H9 (cell line): ENCODE measurements around the gene MYH15. TPM values are rescaled to one million over a fixed set of nuclear protein-coding genes. Genes with fewer than 3 reads are reported as not detected.

Source experiments
- DNase-seq: peaks from one replicate; pipeline ENCODE4 v3.0.0-alpha.2; 2017
- H2AFZ ChIP-seq: one replicate; pipeline ENCODE4 v1.6.1; 2013; ENCODE audit warnings: mild to moderate bottlenecking, low read length, control low read depth, moderate library complexity
- H2AK5ac ChIP-seq: 2 replicates; pipeline ENCODE4 v1.6.1; 2013; ENCODE audit warnings: low read length, control low read depth, mixed read lengths; ENCODE audit not compliant: insufficient read length
- H2BK120ac ChIP-seq: one replicate; pipeline ENCODE4 v1.6.1; 2013; ENCODE audit warnings: low read depth, mild to moderate bottlenecking, low read length, control low read depth, inconsistent platforms; ENCODE audit not compliant: poor library complexity, severe bottlenecking
- H2BK12ac ChIP-seq: 2 replicates; pipeline ENCODE4 v1.6.1; 2013; ENCODE audit warnings: low read length, control low read depth, mixed read lengths, low read depth; ENCODE audit not compliant: insufficient read length
- H2BK15ac ChIP-seq: 2 replicates; pipeline ENCODE4 v1.6.1; 2013; ENCODE audit warnings: low read depth, low read length, control low read depth
- H2BK20ac ChIP-seq: one replicate; pipeline ENCODE4 v1.6.1; 2013; ENCODE audit warnings: low read depth, mild to moderate bottlenecking, low read length, control low read depth, inconsistent platforms; ENCODE audit not compliant: poor library complexity, severe bottlenecking
- H2BK5ac ChIP-seq: 2 replicates; pipeline ENCODE4 v1.6.1; 2013; ENCODE audit warnings: low read length, control low read depth, mixed read lengths; ENCODE audit not compliant: insufficient read length
- H3K14ac ChIP-seq: 2 replicates; pipeline ENCODE4 v1.6.1; 2013; ENCODE audit warnings: low read length, control low read depth; ENCODE audit not compliant: insufficient read depth
- H3K18ac ChIP-seq: 2 replicates; pipeline ENCODE4 v1.6.1; 2013; ENCODE audit warnings: low read depth, mild to moderate bottlenecking, mixed read lengths, low read length, control low read depth; ENCODE audit not compliant: insufficient read length
- H3K23ac ChIP-seq: 2 replicates; pipeline ENCODE4 v1.6.1; 2013; ENCODE audit warnings: low read length, control low read depth, mixed read lengths, low read depth; ENCODE audit not compliant: insufficient read length
- H3K23me2 ChIP-seq: 2 replicates; pipeline ENCODE4 v1.6.1; 2013; ENCODE audit warnings: low read depth, mild to moderate bottlenecking, mixed read lengths, low read length, control low read depth; ENCODE audit not compliant: insufficient read length, poor library complexity, severe bottlenecking
- H3K27ac ChIP-seq: 2 replicates; pipeline ENCODE4 v1.5.1; 2013; ENCODE audit warnings: low read length, control low read depth, mixed read lengths, low read depth; ENCODE audit not compliant: insufficient read length
- H3K27me3 ChIP-seq: 2 replicates; pipeline ENCODE4 v1.6.1; 2013; ENCODE audit warnings: low read length, control low read depth, inconsistent platforms; ENCODE audit not compliant: insufficient read depth
- H3K4ac ChIP-seq: 2 replicates; pipeline ENCODE4 v1.6.1; 2013; ENCODE audit warnings: low read depth, mild to moderate bottlenecking, control low read depth, inconsistent platforms, low read length, moderate library complexity
- H3K4me1 ChIP-seq: 2 replicates; pipeline ENCODE4 v1.6.1; 2013; ENCODE audit warnings: low read length, control low read depth, inconsistent platforms; ENCODE audit not compliant: insufficient read depth
- H3K4me2 ChIP-seq: 2 replicates; pipeline ENCODE4 v1.6.1; 2013; ENCODE audit warnings: low read length, control low read depth, mixed read lengths; ENCODE audit not compliant: insufficient read length, insufficient read depth
- H3K56ac ChIP-seq: 2 replicates; pipeline ENCODE4 v1.6.1; 2013; ENCODE audit warnings: low read depth, mild to moderate bottlenecking, mixed read lengths, low read length, control low read depth; ENCODE audit not compliant: insufficient read length
- H3K79me1 ChIP-seq: 2 replicates; pipeline ENCODE4 v1.6.1; 2013; ENCODE audit warnings: low read depth, mild to moderate bottlenecking, moderate library complexity, low read length, control low read depth, inconsistent platforms; ENCODE audit not compliant: insufficient read depth, poor library complexity, severe bottlenecking
- H3K79me2 ChIP-seq: 2 replicates; pipeline ENCODE4 v1.6.1; 2013; ENCODE audit warnings: low read length, control low read depth, inconsistent platforms; ENCODE audit not compliant: insufficient read depth
- H3K9ac ChIP-seq: 2 replicates; pipeline ENCODE4 v1.6.1; 2013; ENCODE audit warnings: low read length, control low read depth, mixed read lengths; ENCODE audit not compliant: insufficient read length; ENCODE audit errors: extremely low read depth
- H3K9me3 ChIP-seq: one replicate; pipeline ENCODE4 v1.6.1; 2013; ENCODE audit warnings: low read depth, low read length, inconsistent platforms; ENCODE audit not compliant: control insufficient read depth
- H3T11ph ChIP-seq: one replicate; pipeline ENCODE4 v1.6.1; 2013; ENCODE audit warnings: mild to moderate bottlenecking, low read length, control low read depth, inconsistent platforms
- H4K20me1 ChIP-seq: one replicate; pipeline ENCODE4 v1.6.1; 2013; ENCODE audit not compliant: control insufficient read depth, insufficient read length, insufficient read depth
- H4K5ac ChIP-seq: 2 replicates; pipeline ENCODE4 v1.6.1; 2013; ENCODE audit warnings: low read depth, mild to moderate bottlenecking, mixed read lengths, low read length, control low read depth; ENCODE audit not compliant: insufficient read length
- H4K8ac ChIP-seq: replicated peaks from 2 replicates; pipeline ENCODE4 v1.6.1; 2013; ENCODE audit warnings: low read length, control low read depth, mixed read lengths, low read depth; ENCODE audit not compliant: insufficient read length
- H4K91ac ChIP-seq: 2 replicates; pipeline ENCODE4 v1.6.1; 2013; ENCODE audit warnings: low read depth, mild to moderate bottlenecking, moderate library complexity, mixed read lengths, low read length, control low read depth; ENCODE audit not compliant: insufficient read length
- H3K27ac Mint-ChIP-seq, 3 experiments: 2 replicates in 2 of 3; 3 replicates in 1 of 3; pipeline ENCODE4 v1.8.0; 2020 to 2021; ENCODE audit warnings: mixed read lengths in 3 of 3, mild to moderate bottlenecking in 1 of 3, moderate library complexity in 1 of 3
- H3K27me3 Mint-ChIP-seq: 2 replicates; pipeline ENCODE4 v1.8.0; 2021; ENCODE audit warnings: low read depth, mild to moderate bottlenecking, moderate library complexity, mixed read lengths
- H3K36me3 Mint-ChIP-seq, 3 experiments: 2 replicates in 2 of 3; 3 replicates in 1 of 3; pipeline ENCODE4 v1.8.0; 2020 to 2021; ENCODE audit warnings: low read depth in 3 of 3, mixed read lengths in 3 of 3; ENCODE audit not compliant: insufficient read depth in 1 of 3
- H3K4me1 Mint-ChIP-seq, 2 experiments: 2 replicates each; pipeline ENCODE4 v1.8.0; 2020; ENCODE audit warnings: mixed read lengths in 2 of 2
- H3K4me3 Mint-ChIP-seq, 2 experiments: 2 replicates in 1 of 2; 3 replicates in 1 of 2; pipeline ENCODE4 v1.8.0; 2020 to 2021; ENCODE audit warnings: mild to moderate bottlenecking in 2 of 2, mixed read lengths in 2 of 2, moderate library complexity in 1 of 2
- H3K9me3 Mint-ChIP-seq, 2 experiments: 2 replicates in 1 of 2; 3 replicates in 1 of 2; pipeline ENCODE4 v1.8.0; 2020; ENCODE audit warnings: mild to moderate bottlenecking in 2 of 2, mixed read lengths in 2 of 2, moderate library complexity in 1 of 2
- CTCF ChIP-seq: fragments of 200-600 bp; sonication (generic); conservative IDR thresholded peaks from 3 replicates; pipeline ENCODE4 v1.8.0; 2021; ENCODE audit warnings: antibody characterized with exemption, mild to moderate bottlenecking
- WGBS: extraction: QIAGEN DNeasy Blood & Tissue Kit; methylation state at CpG from one replicate; pipeline ENCODE4 v1.1.7; 2013; ENCODE audit warnings: missing lambda C conversion rate, low lambda C conversion rate, mixed read lengths; ENCODE audit not compliant: insufficient read length; ENCODE audit errors: extremely low coverage; 5-methylcytosine and 5-hydroxymethylcytosine counted together
- total RNA-seq: library from RNA; stranded (reverse); gene quantifications from 2 replicates; pipeline ENCODE4 v1.2.1, GENCODE V29; 2021

The MYH15 gene
- total RNA-seq, 1 experiment from 2014 or later: 0.13 TPM

GRCh38 chr3:108509871-108510270 is 525 bp downstream of the MYH15 start:
- Mint-ChIP-seq H3K27me3 (no peaks in the 10 kb centered on the region), H3K9me3 (no peaks in the 10 kb centered on the region), H3K4me1 (peaks cover 7 to 9% of the 10 kb centered on the region in 2 experiments; a peak in 3 of 4 replicates), H3K36me3 (no peaks in the 10 kb centered on the region), H3K4me3 (no peak overlapping the region), H3K27ac (no peak overlapping the region)
- H2AFZ ChIP-seq: no peak overlapping the region
- no peaks in the 10 kb centered on the region; the same call in 1 of the 2 replicates for H3K4me1 ChIP-seq
- WGBS: no CpG with 5 or more reads among the region's 2 CpGs
- H2BK12ac ChIP-seq: no peak overlapping the region
- no peaks in the 10 kb centered on the region for H3K9me3 ChIP-seq
- H4K20me1 ChIP-seq: no peaks in the 10 kb centered on the region
- H4K8ac ChIP-seq: no peak overlapping the region
- H3K18ac ChIP-seq: no peak overlapping the region
- H3K79me2 ChIP-seq: no peaks in the 10 kb centered on the region
- no peak overlapping the region for H4K5ac ChIP-seq
- DNase-seq: no peak
- H3K9ac ChIP-seq: no peak overlapping the region
- H3K4me2 ChIP-seq: no peak overlapping the region
- H3K27me3 ChIP-seq: no peaks in the 10 kb centered on the region
- no peak overlapping the region for H3T11ph ChIP-seq
- H2BK20ac ChIP-seq: no peak overlapping the region
- TF ChIP-seq CTCF: no peak
- H2AK5ac ChIP-seq: no peak overlapping the region
- H3K14ac ChIP-seq: no peak overlapping the region
- H3K23ac ChIP-seq: no peak overlapping the region
- H3K23me2 ChIP-seq: no peaks in the 10 kb centered on the region
- H3K27ac ChIP-seq: no peak overlapping the region
- no peak overlapping the region for H2BK15ac ChIP-seq
- H3K4ac ChIP-seq: no peak overlapping the region
- H3K56ac ChIP-seq: no peak overlapping the region
- no peaks in the 10 kb centered on the region for H3K79me1 ChIP-seq
- no peak overlapping the region for H2BK5ac ChIP-seq
- no peak overlapping the region for H4K91ac ChIP-seq
- H2BK120ac ChIP-seq: no peak overlapping the region
